HepG2 (cell line): ENCODE data around the gene HES6. TPM values are rescaled to one million over a fixed set of nuclear protein-coding genes. Genes with fewer than 3 reads are reported as not detected.

ENCODE experiments used
- ATRX ChIP-seq: sonication (generic); formaldehyde crosslinking; IDR thresholded peaks from 2 replicates; pipeline ENCODE4 v1.4.0; 2020; ENCODE audit warnings: missing genetic modification reagents, borderline replicate concordance
- FOXA1 ChIP-seq, 2 experiments: fragments of 450-650 bp in 1 of 2; sonication (generic) in 1 of 2; formaldehyde crosslinking in 1 of 2; IDR thresholded peaks; 2 replicates each; pipeline versions ENCODE4 v1.4.0 to v1.6.1; 2016 to 2020; ENCODE audit warnings: missing genetic modification reagents in 1 of 2
- NFYC ChIP-seq: IDR thresholded peaks from 2 replicates; pipeline ENCODE4 v1.6.1; 2016; ENCODE audit warnings: missing genetic modification reagents, missing compliant biosample characterization
- PHF21A ChIP-seq: sonication (generic); formaldehyde crosslinking; IDR thresholded peaks from 2 replicates; pipeline ENCODE4 v1.5.0; 2020; ENCODE audit warnings: mild to moderate bottlenecking, missing genetic modification reagents
- PHF8 ChIP-seq: sonication (generic); formaldehyde crosslinking; IDR thresholded peaks from 2 replicates; pipeline ENCODE4 v1.5.0; 2020; ENCODE audit warnings: missing genetic modification reagents
- RFX1 ChIP-seq: fragments of 450-650 bp; IDR thresholded peaks from 2 replicates; pipeline ENCODE4 v1.6.1; 2017
- SAFB2 ChIP-seq: sonication (generic); formaldehyde crosslinking; IDR thresholded peaks from 2 replicates; pipeline ENCODE4 v1.5.1; 2020; ENCODE audit warnings: missing genetic modification reagents, low read depth, mild to moderate bottlenecking, borderline replicate concordance
- SNAI1 ChIP-seq: sonication (generic); formaldehyde crosslinking; IDR thresholded peaks from 2 replicates; pipeline ENCODE4 v1.5.0; 2020; ENCODE audit warnings: mild to moderate bottlenecking, missing genetic modification reagents, borderline replicate concordance
- SP4 ChIP-seq: sonication (generic); formaldehyde crosslinking; IDR thresholded peaks from 2 replicates; pipeline ENCODE4 v1.8.1; 2023; ENCODE audit warnings: mild to moderate bottlenecking, missing genetic modification reagents
- ZMYM2 ChIP-seq: sonication (generic); formaldehyde crosslinking; IDR thresholded peaks from 2 replicates; pipeline ENCODE4 v1.8.0; 2022; ENCODE audit warnings: mild to moderate bottlenecking, missing genetic modification reagents
- ZNF251 ChIP-seq: sonication (generic); formaldehyde crosslinking; IDR thresholded peaks from 2 replicates; pipeline ENCODE4 v1.9.0; 2021; ENCODE audit warnings: mild to moderate bottlenecking, missing genetic modification reagents
- ZNF253 ChIP-seq: sonication (generic); formaldehyde crosslinking; IDR thresholded peaks from 2 replicates; pipeline ENCODE4 v1.8.0; 2022; ENCODE audit warnings: mild to moderate bottlenecking, missing genetic modification reagents, borderline replicate concordance
- ZNF33A ChIP-seq: sonication (generic); formaldehyde crosslinking; IDR thresholded peaks from 2 replicates; pipeline ENCODE4 v1.5.1; 2020; ENCODE audit warnings: missing genetic modification reagents, mild to moderate bottlenecking, moderate library complexity, borderline replicate concordance
- ZNF432 ChIP-seq: sonication (generic); formaldehyde crosslinking; IDR thresholded peaks from 2 replicates; pipeline ENCODE4 v1.5.0; 2020; ENCODE audit warnings: missing genetic modification reagents, mild to moderate bottlenecking, borderline replicate concordance
- ZNF552 ChIP-seq: sonication (generic); formaldehyde crosslinking; IDR thresholded peaks from 2 replicates; pipeline ENCODE4 v1.9.0; 2022; ENCODE audit warnings: missing genetic modification reagents, mild to moderate bottlenecking, borderline replicate concordance
- ZSCAN29 ChIP-seq: sonication (generic); formaldehyde crosslinking; conservative IDR thresholded peaks from 2 replicates; pipeline ENCODE4 v1.4.0; 2020; ENCODE audit warnings: mild to moderate bottlenecking, missing genetic modification reagents
- polyA plus RNA-seq, 8 experiments: library from polyadenylated mRNA; depleted of rRNA in 3 of 8; stranded (reverse) in 7 of 8; unstranded in 1 of 8; fragments of >200 nt; fragmentation: Illumina TruSeq in 4 of 8; extraction: Trizol in 4 of 8; gene quantifications; 2 replicates each; pipeline versions ENCODE4 v1.2.1 to v1.2.3, GENCODE V29; 2011 to 2016; ENCODE audit warnings: low read depth in 4 of 8, missing spikeins in 1 of 8, mixed read lengths in 1 of 8; ENCODE audit not compliant: insufficient read depth in 1 of 8
- total RNA-seq, 5 experiments: library from RNA; depleted of rRNA; stranded (reverse); fragments of >200 nt; fragmentation: Illumina TruSeq; extraction: Trizol; gene quantifications; 2 replicates each; pipeline ENCODE4 v1.2.3, GENCODE V29; 2016; ENCODE audit warnings: low read depth in 1 of 5
- TF ChIP-seq, protein P1 (sequence below), 2 experiments: IDR thresholded peaks; 2 replicates each; pipeline ENCODE4 v1.6.1; 2011 to 2012; ENCODE audit warnings: low read length in 2 of 2, borderline replicate concordance in 1 of 2, low read depth in 1 of 2, mild to moderate bottlenecking in 1 of 2, moderate library complexity in 1 of 2
- TF ChIP-seq, protein P2 (sequence below): sonication (generic); formaldehyde crosslinking; IDR thresholded peaks from 2 replicates; pipeline ENCODE4 v1.5.0; 2020; ENCODE audit warnings: missing genetic modification reagents, mild to moderate bottlenecking, borderline replicate concordance
- TF ChIP-seq, protein P3 (sequence below): IDR thresholded peaks from 2 replicates; pipeline ENCODE4 v1.6.1; 2016; ENCODE audit warnings: missing genetic modification reagents, missing compliant biosample characterization
- TF ChIP-seq, protein P4 (sequence below): sonication (generic); formaldehyde crosslinking; IDR thresholded peaks from 2 replicates; pipeline ENCODE4 v1.5.0; 2020; ENCODE audit warnings: missing genetic modification reagents, mild to moderate bottlenecking, borderline replicate concordance
- TF ChIP-seq, protein P5 (sequence below): sonication (generic); formaldehyde crosslinking; IDR thresholded peaks from 2 replicates; pipeline ENCODE4 v1.5.0; 2020; ENCODE audit warnings: missing genetic modification reagents, mild to moderate bottlenecking, borderline replicate concordance
- TF ChIP-seq, protein P6 (sequence below): sonication (generic); formaldehyde crosslinking; IDR thresholded peaks from 2 replicates; pipeline ENCODE4 v1.4.0; 2020; ENCODE audit warnings: mild to moderate bottlenecking, missing genetic modification reagents

HES6 gene
- total and polyA plus RNA-seq, 2 of the 13 experiments (the other 11 are each of a cell fraction or from before 2014, with no cell fraction given) = 19.5 to 82.8 TPM

DNA sequence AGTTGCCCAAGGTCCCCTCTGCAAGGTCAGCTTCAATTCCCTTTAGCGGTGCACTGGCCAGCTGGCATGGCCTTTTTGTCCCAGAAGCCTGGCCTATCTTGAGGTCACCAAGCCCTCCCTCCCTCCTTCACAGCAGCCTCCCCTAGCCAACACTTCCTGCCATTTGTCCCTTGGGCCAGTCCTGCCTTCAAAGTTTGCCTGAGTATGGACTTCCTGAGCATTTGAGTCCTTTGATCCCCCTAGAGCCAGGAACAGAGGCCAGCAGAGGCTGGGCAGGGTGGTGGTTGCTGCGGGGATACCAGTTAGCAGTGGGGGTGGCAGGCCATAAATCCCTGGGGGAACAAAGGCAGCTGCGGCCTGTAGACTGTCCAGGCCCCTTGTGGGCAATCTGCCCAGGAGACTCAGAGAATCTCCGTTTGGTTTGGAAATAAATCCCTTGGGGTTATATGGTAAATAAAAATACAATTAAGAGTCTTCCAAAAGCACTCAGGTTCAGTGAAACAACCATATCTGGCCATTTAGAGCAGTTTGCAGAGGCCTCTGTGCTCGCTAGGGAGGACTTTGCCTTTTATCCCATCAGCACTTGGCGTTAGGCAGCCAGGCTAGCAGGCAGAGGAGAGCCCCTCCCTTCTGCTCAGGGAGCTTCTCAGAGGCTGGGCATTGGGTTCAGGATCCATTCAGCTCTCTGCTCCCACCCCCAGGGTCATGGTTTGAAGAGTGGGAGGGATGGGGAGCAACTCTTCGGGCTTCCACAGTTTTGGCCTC, 3.1 kb upstream of the HES6 start (continued):
- TF ChIP-seq ZNF253 (CRISPR knock-in tag) = no peak
- TF ChIP-seq SAFB2 (CRISPR knock-in tag) = peak; percentile 64; the same call in 1 of the 2 replicates
- TF ChIP-seq SP4 (CRISPR knock-in tag) = no peak
- TF ChIP-seq ZMYM2 (CRISPR knock-in tag) = no peak
- TF ChIP-seq, protein P1, sequence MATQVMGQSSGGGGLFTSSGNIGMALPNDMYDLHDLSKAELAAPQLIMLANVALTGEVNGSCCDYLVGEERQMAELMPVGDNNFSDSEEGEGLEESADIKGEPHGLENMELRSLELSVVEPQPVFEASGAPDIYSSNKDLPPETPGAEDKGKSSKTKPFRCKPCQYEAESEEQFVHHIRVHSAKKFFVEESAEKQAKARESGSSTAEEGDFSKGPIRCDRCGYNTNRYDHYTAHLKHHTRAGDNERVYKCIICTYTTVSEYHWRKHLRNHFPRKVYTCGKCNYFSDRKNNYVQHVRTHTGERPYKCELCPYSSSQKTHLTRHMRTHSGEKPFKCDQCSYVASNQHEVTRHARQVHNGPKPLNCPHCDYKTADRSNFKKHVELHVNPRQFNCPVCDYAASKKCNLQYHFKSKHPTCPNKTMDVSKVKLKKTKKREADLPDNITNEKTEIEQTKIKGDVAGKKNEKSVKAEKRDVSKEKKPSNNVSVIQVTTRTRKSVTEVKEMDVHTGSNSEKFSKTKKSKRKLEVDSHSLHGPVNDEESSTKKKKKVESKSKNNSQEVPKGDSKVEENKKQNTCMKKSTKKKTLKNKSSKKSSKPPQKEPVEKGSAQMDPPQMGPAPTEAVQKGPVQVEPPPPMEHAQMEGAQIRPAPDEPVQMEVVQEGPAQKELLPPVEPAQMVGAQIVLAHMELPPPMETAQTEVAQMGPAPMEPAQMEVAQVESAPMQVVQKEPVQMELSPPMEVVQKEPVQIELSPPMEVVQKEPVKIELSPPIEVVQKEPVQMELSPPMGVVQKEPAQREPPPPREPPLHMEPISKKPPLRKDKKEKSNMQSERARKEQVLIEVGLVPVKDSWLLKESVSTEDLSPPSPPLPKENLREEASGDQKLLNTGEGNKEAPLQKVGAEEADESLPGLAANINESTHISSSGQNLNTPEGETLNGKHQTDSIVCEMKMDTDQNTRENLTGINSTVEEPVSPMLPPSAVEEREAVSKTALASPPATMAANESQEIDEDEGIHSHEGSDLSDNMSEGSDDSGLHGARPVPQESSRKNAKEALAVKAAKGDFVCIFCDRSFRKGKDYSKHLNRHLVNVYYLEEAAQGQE (IDR thresholded peaks at IDR 0.05; ENCODE audit: borderline replicate concordance in 1 of 2, low read depth in 1 of 2, low read length in 2 of 2) = no peak
- peak; percentile 55; the same call in 1 of the 2 replicates for TF ChIP-seq PHF8 (CRISPR knock-in tag)
- TF ChIP-seq ATRX (CRISPR knock-in tag) = no peak
- no peak for TF ChIP-seq SNAI1 (CRISPR knock-in tag)
- no peak for TF ChIP-seq ZNF251 (CRISPR knock-in tag)
- TF ChIP-seq, protein P2, sequence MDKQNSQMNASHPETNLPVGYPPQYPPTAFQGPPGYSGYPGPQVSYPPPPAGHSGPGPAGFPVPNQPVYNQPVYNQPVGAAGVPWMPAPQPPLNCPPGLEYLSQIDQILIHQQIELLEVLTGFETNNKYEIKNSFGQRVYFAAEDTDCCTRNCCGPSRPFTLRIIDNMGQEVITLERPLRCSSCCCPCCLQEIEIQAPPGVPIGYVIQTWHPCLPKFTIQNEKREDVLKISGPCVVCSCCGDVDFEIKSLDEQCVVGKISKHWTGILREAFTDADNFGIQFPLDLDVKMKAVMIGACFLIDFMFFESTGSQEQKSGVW (CRISPR knock-in tag) = no peak
- TF ChIP-seq FOXA1 (IDR thresholded peaks at IDR 0.05) = no peak
- TF ChIP-seq FOXA1 (CRISPR knock-in tag; IDR thresholded peaks at IDR 0.05) = no peak
- no peak for TF ChIP-seq ZNF432 (CRISPR knock-in tag)
- TF ChIP-seq, protein P3, sequence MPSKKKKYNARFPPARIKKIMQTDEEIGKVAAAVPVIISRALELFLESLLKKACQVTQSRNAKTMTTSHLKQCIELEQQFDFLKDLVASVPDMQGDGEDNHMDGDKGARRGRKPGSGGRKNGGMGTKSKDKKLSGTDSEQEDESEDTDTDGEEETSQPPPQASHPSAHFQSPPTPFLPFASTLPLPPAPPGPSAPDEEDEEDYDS = peak; percentile 58
- TF ChIP-seq ZSCAN29 (CRISPR knock-in tag) = no peak
- TF ChIP-seq, protein P4, sequence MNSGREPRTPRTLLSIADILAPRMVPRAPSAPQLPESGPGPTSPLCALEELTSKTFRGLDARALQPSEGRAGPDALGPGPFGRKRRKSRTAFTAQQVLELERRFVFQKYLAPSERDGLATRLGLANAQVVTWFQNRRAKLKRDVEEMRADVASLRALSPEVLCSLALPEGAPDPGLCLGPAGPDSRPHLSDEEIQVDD (CRISPR knock-in tag) = no peak
- TF ChIP-seq, protein P5, sequence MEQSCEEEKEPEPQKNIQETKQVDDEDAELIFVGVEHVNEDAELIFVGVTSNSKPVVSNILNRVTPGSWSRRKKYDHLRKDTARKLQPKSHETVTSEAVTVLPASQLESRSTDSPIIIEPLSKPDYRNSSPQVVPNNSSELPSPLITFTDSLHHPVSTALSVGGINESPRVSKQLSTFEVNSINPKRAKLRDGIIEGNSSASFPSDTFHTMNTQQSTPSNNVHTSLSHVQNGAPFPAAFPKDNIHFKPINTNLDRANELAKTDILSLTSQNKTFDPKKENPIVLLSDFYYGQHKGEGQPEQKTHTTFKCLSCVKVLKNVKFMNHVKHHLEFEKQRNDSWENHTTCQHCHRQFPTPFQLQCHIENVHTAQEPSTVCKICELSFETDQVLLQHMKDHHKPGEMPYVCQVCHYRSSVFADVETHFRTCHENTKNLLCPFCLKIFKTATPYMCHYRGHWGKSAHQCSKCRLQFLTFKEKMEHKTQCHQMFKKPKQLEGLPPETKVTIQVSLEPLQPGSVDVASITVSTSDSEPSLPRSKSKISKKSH (CRISPR knock-in tag) = peak; percentile 88; the same call in 1 of the 2 replicates
- no peak for TF ChIP-seq ZNF33A (CRISPR knock-in tag)
- TF ChIP-seq RFX1 = no peak
- TF ChIP-seq, protein P6, sequence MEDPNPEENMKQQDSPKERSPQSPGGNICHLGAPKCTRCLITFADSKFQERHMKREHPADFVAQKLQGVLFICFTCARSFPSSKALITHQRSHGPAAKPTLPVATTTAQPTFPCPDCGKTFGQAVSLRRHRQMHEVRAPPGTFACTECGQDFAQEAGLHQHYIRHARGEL = no peak
- TF ChIP-seq NFYC (CRISPR knock-in tag) = no peak; the same call in 1 of the 2 replicates
- TF ChIP-seq PHF21A (CRISPR knock-in tag) = peak; percentile 84
- no peak for TF ChIP-seq ZNF552 (CRISPR knock-in tag)
